ENCODE results near the gene LIN54.

The LIN54 gene

DNA sequence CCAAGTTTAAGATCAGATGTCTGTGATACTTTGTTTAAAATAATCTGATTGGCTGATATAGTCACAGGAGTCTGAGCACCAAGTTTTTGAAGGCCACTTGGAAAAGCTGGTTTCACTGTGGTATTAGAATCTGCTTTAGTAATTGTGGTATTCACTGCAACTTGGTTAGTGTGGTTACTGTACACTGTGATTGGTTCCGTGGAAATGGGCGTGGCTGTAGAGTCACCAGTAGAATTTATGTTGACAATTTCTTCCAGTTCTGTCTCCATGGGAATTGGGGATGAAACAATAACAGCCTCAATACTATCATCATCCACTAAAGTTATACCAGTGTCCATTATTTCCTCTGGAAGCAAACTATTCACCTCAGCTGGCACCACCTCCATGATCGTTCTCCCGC is 26.2 kb downstream of the LIN54 start:
- H2AFZ ChIP-seq (ENCODE audit: low read length) = no peak overlapping the region
- H3K79me2 ChIP-seq (ENCODE audit: insufficient read depth, low read length) = peaks cover 60% of the 10 kb centered on the region
- H3K27me3 ChIP-seq (ENCODE audit: insufficient read depth, low read length, poor library complexity, severe bottlenecking) = no peaks in the 10 kb centered on the region
- peaks cover 37% of the 10 kb centered on the region; the same call in 1 of the 2 replicates for H3K36me3 ChIP-seq (ENCODE audit: insufficient read depth, low read length)
- peaks cover 4% of the 10 kb centered on the region for H3K4me1 ChIP-seq (ENCODE audit: insufficient read depth, low read length, poor library complexity, severe bottlenecking)
- TF ChIP-seq, protein P1, sequence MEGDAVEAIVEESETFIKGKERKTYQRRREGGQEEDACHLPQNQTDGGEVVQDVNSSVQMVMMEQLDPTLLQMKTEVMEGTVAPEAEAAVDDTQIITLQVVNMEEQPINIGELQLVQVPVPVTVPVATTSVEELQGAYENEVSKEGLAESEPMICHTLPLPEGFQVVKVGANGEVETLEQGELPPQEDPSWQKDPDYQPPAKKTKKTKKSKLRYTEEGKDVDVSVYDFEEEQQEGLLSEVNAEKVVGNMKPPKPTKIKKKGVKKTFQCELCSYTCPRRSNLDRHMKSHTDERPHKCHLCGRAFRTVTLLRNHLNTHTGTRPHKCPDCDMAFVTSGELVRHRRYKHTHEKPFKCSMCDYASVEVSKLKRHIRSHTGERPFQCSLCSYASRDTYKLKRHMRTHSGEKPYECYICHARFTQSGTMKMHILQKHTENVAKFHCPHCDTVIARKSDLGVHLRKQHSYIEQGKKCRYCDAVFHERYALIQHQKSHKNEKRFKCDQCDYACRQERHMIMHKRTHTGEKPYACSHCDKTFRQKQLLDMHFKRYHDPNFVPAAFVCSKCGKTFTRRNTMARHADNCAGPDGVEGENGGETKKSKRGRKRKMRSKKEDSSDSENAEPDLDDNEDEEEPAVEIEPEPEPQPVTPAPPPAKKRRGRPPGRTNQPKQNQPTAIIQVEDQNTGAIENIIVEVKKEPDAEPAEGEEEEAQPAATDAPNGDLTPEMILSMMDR (conservative IDR thresholded peaks at IDR 0.05; ENCODE audit: low read length) = no peak
- TF ChIP-seq EZH2phosphoT487 (IDR thresholded peaks at IDR 0.05; ENCODE audit: borderline replicate concordance) = no peak
- no peak overlapping the region for H3K4me2 ChIP-seq (ENCODE audit: low read depth, low read length, poor library complexity, severe bottlenecking)
- H3K9me2 ChIP-seq (replicated peaks; ENCODE audit: low read depth, low read length) = no peaks in the 10 kb centered on the region
- no peaks in the 10 kb centered on the region for H3K9me3 ChIP-seq (ENCODE audit: insufficient read depth, low read depth, low read length)
- H4K20me1 ChIP-seq (ENCODE audit: insufficient read depth, low read length, poor library complexity, severe bottlenecking) = peaks cover 15% of the 10 kb centered on the region
- H3F3A ChIP-seq (ENCODE audit: low read depth) = no peaks in the 10 kb centered on the region
- H3K9ac ChIP-seq (ENCODE audit: low read depth, low read length, poor library complexity, severe bottlenecking) = no peak overlapping the region
- H3K4me3 ChIP-seq (ENCODE audit: low read length, poor library complexity, severe bottlenecking) = no peak overlapping the region

GRCh38 chr4:82983444-82983843 is 27.2 kb downstream of the LIN54 start:
- Histone ChIP-seq H3K27me3 (ENCODE audit: insufficient read depth, low read length, poor library complexity, severe bottlenecking) (no peaks in the 10 kb centered on the region), H2AFZ (ENCODE audit: low read length) (no peak overlapping the region), H3K9me3 (ENCODE audit: insufficient read depth, low read depth, low read length) (no peaks in the 10 kb centered on the region), H4K20me1 (ENCODE audit: insufficient read depth, low read length, poor library complexity, severe bottlenecking) (peaks cover 11% of the 10 kb centered on the region), H3K9ac (ENCODE audit: low read depth, low read length, poor library complexity, severe bottlenecking) (no peak overlapping the region), H3F3A (ENCODE audit: low read depth) (no peaks in the 10 kb centered on the region), H3K4me2 (ENCODE audit: low read depth, low read length, poor library complexity, severe bottlenecking) (no peak overlapping the region), H3K4me3 (ENCODE audit: low read length, poor library complexity, severe bottlenecking) (no peak overlapping the region), H3K9me2 (replicated peaks; ENCODE audit: low read depth, low read length) (no peaks in the 10 kb centered on the region), H3K36me3 (ENCODE audit: insufficient read depth, low read length) (peaks cover 43% of the 10 kb centered on the region), H3K79me2 (ENCODE audit: insufficient read depth, low read length) (peaks cover 50% of the 10 kb centered on the region), H3K4me1 (ENCODE audit: insufficient read depth, low read length, poor library complexity, severe bottlenecking) (no peaks in the 10 kb centered on the region)
- TF ChIP-seq EZH2phosphoT487 (IDR thresholded peaks at IDR 0.05; ENCODE audit: borderline replicate concordance) = no peak
- TF ChIP-seq, protein P1 (conservative IDR thresholded peaks at IDR 0.05; ENCODE audit: low read length) = no peak

DNA sequence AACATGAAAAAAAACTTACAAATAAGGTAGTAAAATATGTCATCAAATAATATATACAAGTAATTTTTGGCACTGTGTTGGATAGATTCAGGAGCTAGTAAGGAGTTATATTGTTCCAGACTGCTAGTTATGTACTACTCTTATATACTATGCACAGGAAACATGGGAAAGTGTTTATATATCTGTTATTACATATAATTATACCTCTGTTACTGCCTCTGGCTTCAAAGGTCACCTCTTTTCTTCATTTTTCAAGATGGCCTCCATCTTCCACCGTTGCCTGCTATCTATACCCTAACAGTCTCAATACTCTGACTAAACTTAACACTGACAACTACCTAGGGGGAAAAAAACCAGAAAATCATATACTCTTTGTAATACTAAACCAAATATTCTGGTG is 29.5 kb downstream of the LIN54 start:
- Histone ChIP-seq H4K20me1 (ENCODE audit: insufficient read depth, low read length, poor library complexity, severe bottlenecking) (peaks cover 3% of the 10 kb centered on the region), H3K36me3 (ENCODE audit: insufficient read depth, low read length) (peaks cover 63% of the 10 kb centered on the region), H2AFZ (ENCODE audit: low read length) (no peak overlapping the region), H3K4me2 (ENCODE audit: low read depth, low read length, poor library complexity, severe bottlenecking) (no peak overlapping the region), H3F3A (ENCODE audit: low read depth) (no peaks in the 10 kb centered on the region), H3K4me1 (ENCODE audit: insufficient read depth, low read length, poor library complexity, severe bottlenecking) (no peaks in the 10 kb centered on the region), H3K9ac (ENCODE audit: low read depth, low read length, poor library complexity, severe bottlenecking) (no peak overlapping the region), H3K79me2 (ENCODE audit: insufficient read depth, low read length) (peaks cover 28% of the 10 kb centered on the region; the same call in 1 of the 2 replicates), H3K9me2 (replicated peaks; ENCODE audit: low read depth, low read length) (no peaks in the 10 kb centered on the region), H3K9me3 (ENCODE audit: insufficient read depth, low read depth, low read length) (no peaks in the 10 kb centered on the region), H3K27me3 (ENCODE audit: insufficient read depth, low read length, poor library complexity, severe bottlenecking) (no peaks in the 10 kb centered on the region), H3K4me3 (ENCODE audit: low read length, poor library complexity, severe bottlenecking) (no peak overlapping the region)
- TF ChIP-seq, protein P1 (conservative IDR thresholded peaks at IDR 0.05; ENCODE audit: low read length) = no peak
- no peak for TF ChIP-seq EZH2phosphoT487 (IDR thresholded peaks at IDR 0.05; ENCODE audit: borderline replicate concordance)
